RWPE2 (cell line): ENCODE results near the gene FBXL12.
"Not testable (repeated sequence)": the region's sequence is repeated elsewhere in the genome, so short reads cannot be mapped to it uniquely, and the experiment has no call there.

Experiments used
- ATAC-seq: fragments of 200-7000 bp; cut with Tn5 transposase; 3 replicates; pipeline ENCODE4 v1.9.1; 2021; ENCODE audit warnings: low read depth
- DNase-seq: peaks from one replicate; pipeline ENCODE4 v3.0.0-alpha.2; 2020; ENCODE audit warnings: low spot score
- H3K27ac ChIP-seq: fragments of 450-650 bp; 2 replicates; pipeline ENCODE4 v1.5.1; 2017; ENCODE audit warnings: mild to moderate bottlenecking; ENCODE audit not compliant: poor library complexity, severe bottlenecking
- H3K27me3 ChIP-seq: fragments of 250-450 bp; sonication (Bioruptor Pico); 2 replicates; pipeline ENCODE4 v1.5.1; 2021; ENCODE audit warnings: mild to moderate bottlenecking, moderate library complexity; ENCODE audit not compliant: insufficient read depth, poor library complexity, severe bottlenecking
- H3K36me3 ChIP-seq: fragments of 250-450 bp; sonication (Bioruptor Pico); 2 replicates; pipeline ENCODE4 v1.5.1; 2020; ENCODE audit warnings: low read depth, mild to moderate bottlenecking, moderate library complexity
- H3K4me1 ChIP-seq: fragments of 250-450 bp; sonication (Bioruptor Pico); 2 replicates; pipeline ENCODE4 v1.5.1; 2021; ENCODE audit warnings: mild to moderate bottlenecking, moderate library complexity; ENCODE audit not compliant: insufficient read depth, poor library complexity, severe bottlenecking
- H3K4me3 ChIP-seq: fragments of 250-450 bp; sonication (Bioruptor Pico); 2 replicates; pipeline ENCODE4 v1.5.1; 2021; ENCODE audit warnings: mild to moderate bottlenecking, moderate library complexity; ENCODE audit not compliant: severe bottlenecking
- H3K9me3 ChIP-seq: fragments of 250-450 bp; sonication (Bioruptor Pico); 2 replicates; pipeline ENCODE4 v1.5.1; 2021; ENCODE audit warnings: mild to moderate bottlenecking, moderate library complexity; ENCODE audit not compliant: severe bottlenecking
- CTCF ChIP-seq: fragments of 450-650 bp; IDR thresholded peaks from one replicate; pipeline ENCODE4 v1.5.1; 2017; ENCODE audit warnings: mild to moderate bottlenecking, moderate library complexity; ENCODE audit not compliant: poor library complexity, severe bottlenecking

FBXL12 gene

DNA sequence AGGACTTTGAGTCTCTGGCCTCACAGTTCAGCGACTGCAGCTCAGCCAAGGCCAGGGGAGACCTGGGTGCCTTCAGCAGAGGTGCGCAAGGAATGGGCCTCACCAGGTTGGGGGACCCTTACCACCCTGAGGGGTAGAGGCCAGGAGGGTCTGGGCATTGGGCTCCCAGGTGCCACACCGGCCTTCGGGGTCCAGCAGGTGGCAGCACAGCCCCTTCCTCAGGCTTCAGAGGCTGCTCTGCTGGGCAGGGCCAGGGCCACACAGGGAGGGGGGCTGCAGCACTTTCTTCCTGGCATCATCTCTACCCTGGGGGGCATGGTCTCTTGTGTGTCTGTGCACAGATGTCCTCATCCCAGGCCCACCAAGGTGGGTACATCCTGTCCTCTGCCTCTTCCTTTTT, 29.2 kb upstream of the FBXL12 start:
- DNase-seq (no peak), ATAC-seq (peak; percentile 13; the same call in 1 of the 3 replicates)
- peak; percentile 26 for TF ChIP-seq CTCF
- H3K9me3 ChIP-seq: no peaks in the 10 kb centered on the region
- no peaks in the 10 kb centered on the region for H3K4me1 ChIP-seq
- H3K36me3 ChIP-seq: peaks cover 20% of the 10 kb centered on the region
- H3K4me3 ChIP-seq: no peak overlapping the region
- no peak overlapping the region for H3K27ac ChIP-seq
- no peaks in the 10 kb centered on the region for H3K27me3 ChIP-seq

- no peaks in the 10 kb centered on the region for H3K9me3 ChIP-seq
- H3K36me3 ChIP-seq: peaks cover 25% of the 10 kb centered on the region
- ATAC-seq: peak; percentile 83
- DNase-seq: no peak
- no peaks in the 10 kb centered on the region for H3K4me1 ChIP-seq
- H3K27ac ChIP-seq: no peak overlapping the region
- H3K4me3 ChIP-seq: no peak overlapping the region
- no peaks in the 10 kb centered on the region for H3K27me3 ChIP-seq
- TF ChIP-seq CTCF: peak; percentile 64
These were observed 28.3 kb upstream of the FBXL12 start for GRCh38 chr19:9847087-9847671.

GRCh38 chr19:9843626-9844273, 24.9 kb upstream of the FBXL12 start:
- H3K4me1 ChIP-seq, DNase-seq, H3K27me3 ChIP-seq, H3K9me3 ChIP-seq, H3K4me3 ChIP-seq, H3K27ac ChIP-seq, ATAC-seq: not testable (repeated sequence)
- H3K36me3 ChIP-seq: peaks cover 51% of the 10 kb centered on the region

DNA sequence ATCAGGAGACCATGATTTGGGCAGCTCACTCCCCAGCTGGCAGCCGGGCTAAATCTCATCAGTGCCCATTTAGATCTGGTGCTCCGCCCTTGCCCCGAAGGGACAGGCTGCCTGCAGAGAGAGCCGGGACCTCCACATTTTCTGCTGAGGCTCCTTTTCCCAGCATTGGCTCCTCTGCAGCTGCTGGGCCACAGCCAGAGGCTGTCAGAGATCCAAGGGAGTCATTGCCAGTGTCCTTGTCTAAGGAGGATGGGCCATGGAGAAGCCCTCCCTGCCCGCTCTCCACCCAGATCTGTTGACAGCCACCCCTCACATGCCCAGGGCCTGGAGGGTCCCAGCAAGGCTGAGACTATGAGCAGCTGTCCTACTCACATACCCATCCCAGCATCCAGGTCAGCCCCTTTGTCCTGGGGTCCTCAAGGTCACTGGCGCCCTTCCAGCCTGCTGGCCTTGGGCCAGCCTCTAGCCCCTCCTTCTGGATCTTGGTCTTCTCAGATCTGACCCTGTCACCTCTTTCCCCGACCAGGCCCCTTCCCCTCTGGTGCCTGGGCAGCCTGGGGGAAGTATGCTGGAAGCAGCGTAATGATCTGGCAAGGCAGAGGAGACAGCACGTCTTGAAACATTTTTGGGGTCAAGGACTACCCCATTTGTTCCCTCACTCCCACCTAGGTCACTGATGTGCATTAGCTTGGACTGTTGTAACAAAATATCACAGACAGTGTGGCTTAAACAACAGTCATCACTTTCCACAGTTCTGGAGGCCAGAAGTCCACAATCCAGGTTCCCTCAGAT, 24.2 kb upstream of the FBXL12 start:
- H3K4me1 ChIP-seq: no peaks in the 10 kb centered on the region
- DNase-seq: no peak
- H3K36me3 ChIP-seq: peaks cover 51% of the 10 kb centered on the region
- H3K27ac ChIP-seq: no peak overlapping the region
- no peak for TF ChIP-seq CTCF
- H3K27me3 ChIP-seq: no peaks in the 10 kb centered on the region
- ATAC-seq: no peak
- no peak overlapping the region for H3K4me3 ChIP-seq
- no peaks in the 10 kb centered on the region for H3K9me3 ChIP-seq

GRCh38 chr19:9839415-9839814, 20.5 kb upstream of the FBXL12 start:
- H3K4me1 ChIP-seq: no peaks in the 10 kb centered on the region
- H3K4me3 ChIP-seq: no peak overlapping the region
- ATAC-seq: no peak
- H3K27ac ChIP-seq: no peak overlapping the region
- H3K9me3 ChIP-seq: no peaks in the 10 kb centered on the region
- H3K36me3 ChIP-seq: peaks cover 55% of the 10 kb centered on the region
- no peak for TF ChIP-seq CTCF
- H3K27me3 ChIP-seq: no peaks in the 10 kb centered on the region
- no peak for DNase-seq
